Activated CD8-positive, alpha-beta memory T cell treated with anti-CD3 and anti-CD28 coated beads, Interleukin-2, amount 50 U/mL, for 24 hours (primary cell): ENCODE data around the gene FBXO42.
A peak's percentile ranks its signal among the peaks of the same experiment; 100 is the strongest.
"Not testable (repeated sequence)": the region's sequence is repeated elsewhere in the genome, so short reads cannot be mapped to it uniquely, and the experiment has no call there.

Experiments used
- DNase-seq: peaks from one replicate; pipeline ENCODE4 v3.0.0-alpha.2; 2020; ENCODE audit errors: extremely low read depth

FBXO42 gene

GRCh38 chr1:16372535-16373285, 20.4 kb upstream of the FBXO42 start:
- no peak for DNase-seq

- DNase-seq = no peak
These were observed 19.4 kb upstream of the FBXO42 start for GRCh38 chr1:16371725-16372124.

- DNase-seq = no peak
These were observed 17.5 kb upstream of the FBXO42 start for GRCh38 chr1:16369821-16370220.

GRCh38 chr1:16367968-16368890, 15.9 kb upstream of the FBXO42 start:
- no peak for DNase-seq

- peak; percentile 60 for DNase-seq
These were observed 15.1 kb upstream of the FBXO42 start for GRCh38 chr1:16367258-16367967.

- peak; percentile 85 for DNase-seq
These were observed 14.5 kb upstream of the FBXO42 start, which contains the start of gene SZRD1 for GRCh38 chr1:16366722-16367257. Gene SZRD1 (plus strand): TSS chr1:16367242. CDS start chr1:16367258, 16 bp downstream.

GRCh38 chr1:16365146-16365498, 12.8 kb upstream of the FBXO42 start:
- not testable (repeated sequence) for DNase-seq

GRCh38 chr1:16356867-16357266, 4.6 kb upstream of the FBXO42 start:
- DNase-seq = no peak

- DNase-seq = no peak
These were observed 2.3 kb upstream of the FBXO42 start for GRCh38 chr1:16354619-16355018.

GRCh38 chr1:16352842-16353535, 709 bp upstream of the FBXO42 start:
- no peak for DNase-seq

- DNase-seq = no peak
These were observed 755 bp downstream of the FBXO42 start for GRCh38 chr1:16351456-16351993.

GRCh38 chr1:16349847-16350406, 2.4 kb downstream of the FBXO42 start:
- no peak for DNase-seq

GRCh38 chr1:16348414-16349182, 3.7 kb downstream of the FBXO42 start:
- no peak for DNase-seq

GRCh38 chr1:16343276-16343675, 9.0 kb downstream of the FBXO42 start:
- DNase-seq = not testable (repeated sequence)

- no peak for DNase-seq
These were observed 9.8 kb downstream of the FBXO42 start for GRCh38 chr1:16342331-16343062.

GRCh38 chr1:16340673-16341072, 11.6 kb downstream of the FBXO42 start:
- no peak for DNase-seq

- no peak for DNase-seq
These were observed 13.3 kb downstream of the FBXO42 start for GRCh38 chr1:16338961-16339360.

GRCh38 chr1:16334655-16335340, 17.5 kb downstream of the FBXO42 start:
- no peak for DNase-seq
